Colon (tissue), 2 donors: ENCODE results near the gene SUN5.

Experiments used
- FAIRE-seq: peaks from 2 replicates; lab custom pipeline; 2012; peaks lifted over from hg19 to GRCh38; lab: Jason Lieb, UNC
- donor health status: control.
- donor health status: control.

The SUN5 gene

DNA sequence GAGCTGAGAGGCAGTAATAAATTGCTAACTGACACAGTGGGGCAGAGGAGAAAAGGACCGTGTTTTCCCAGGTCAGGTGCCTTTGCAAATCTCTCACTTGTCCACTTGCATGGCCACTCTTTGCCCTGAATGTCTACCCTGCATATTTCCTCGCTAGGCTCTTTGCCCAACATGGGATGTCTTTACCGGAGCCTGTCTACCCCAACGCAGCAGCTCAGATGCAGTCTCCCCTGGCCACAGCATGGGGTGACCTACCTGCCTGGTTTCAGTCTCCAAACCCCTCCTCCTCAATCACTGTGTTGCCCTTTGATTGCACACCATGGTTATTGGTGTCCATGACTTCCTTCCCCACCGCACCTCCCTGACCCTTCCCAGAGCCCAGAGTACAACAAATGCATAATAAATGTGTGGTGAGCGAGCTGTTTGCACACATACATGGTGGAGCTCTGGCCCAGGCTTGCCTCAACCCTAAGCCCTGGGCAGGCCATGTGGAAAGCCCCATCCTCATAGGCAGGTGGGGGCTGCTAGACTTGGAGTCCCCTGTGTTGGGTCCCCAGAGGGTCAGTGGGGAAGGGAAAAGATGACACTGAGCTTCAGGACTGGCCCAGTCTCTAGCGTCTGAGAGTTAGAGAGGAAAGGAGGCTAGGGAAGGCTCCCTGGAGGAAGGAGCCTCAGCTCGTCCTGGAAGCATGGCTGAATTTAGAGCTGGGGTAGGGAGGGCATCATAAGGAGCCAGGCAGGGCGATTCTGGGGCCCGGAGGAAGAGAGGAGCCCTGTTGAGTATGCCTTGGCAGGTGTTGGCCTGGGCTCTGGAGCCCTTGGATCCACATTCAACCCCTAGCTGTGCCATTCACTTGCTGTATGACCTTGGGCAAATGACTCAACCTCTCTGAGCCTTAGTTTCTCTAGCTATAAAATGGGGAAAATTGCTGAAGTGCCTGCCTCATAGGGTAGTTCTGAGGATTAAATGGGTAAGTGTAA, 22.8 kb upstream of the SUN5 start:
- FAIRE-seq, result no peak

DNA sequence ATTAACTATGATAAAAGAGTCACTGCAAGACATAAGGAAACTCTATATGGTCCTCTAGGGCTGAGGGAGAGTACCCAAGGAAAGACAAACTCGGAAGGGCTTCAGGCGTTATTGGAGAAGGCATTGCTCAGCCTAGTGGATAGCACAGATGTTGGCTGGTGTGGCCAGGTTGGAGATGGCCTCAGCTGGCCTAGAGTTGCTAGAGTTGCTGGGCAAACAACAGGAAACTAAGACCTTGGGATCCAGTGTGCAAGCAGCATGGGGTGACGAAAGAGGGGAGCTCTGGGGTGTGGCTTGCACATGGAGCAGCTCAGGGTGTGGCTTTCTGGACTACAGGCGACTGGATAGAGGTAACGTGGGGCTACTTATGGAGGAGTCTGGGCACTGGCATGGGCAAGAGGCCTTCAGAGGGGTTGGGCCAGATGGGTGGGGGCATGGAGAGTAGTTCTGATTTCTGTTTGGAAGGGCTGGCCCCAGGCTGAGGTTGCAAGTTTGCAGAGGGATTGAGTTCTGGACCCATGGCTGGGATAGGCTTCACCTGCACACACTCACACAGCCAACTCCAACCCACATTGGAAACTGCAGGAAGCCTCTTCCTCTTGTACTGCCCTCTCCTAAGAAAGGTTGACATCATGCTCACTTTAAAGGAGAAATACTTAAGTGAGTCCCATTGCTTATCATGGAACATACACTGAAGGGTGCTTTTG, 22.0 kb upstream of the SUN5 start:
- no peak for FAIRE-seq

DNA sequence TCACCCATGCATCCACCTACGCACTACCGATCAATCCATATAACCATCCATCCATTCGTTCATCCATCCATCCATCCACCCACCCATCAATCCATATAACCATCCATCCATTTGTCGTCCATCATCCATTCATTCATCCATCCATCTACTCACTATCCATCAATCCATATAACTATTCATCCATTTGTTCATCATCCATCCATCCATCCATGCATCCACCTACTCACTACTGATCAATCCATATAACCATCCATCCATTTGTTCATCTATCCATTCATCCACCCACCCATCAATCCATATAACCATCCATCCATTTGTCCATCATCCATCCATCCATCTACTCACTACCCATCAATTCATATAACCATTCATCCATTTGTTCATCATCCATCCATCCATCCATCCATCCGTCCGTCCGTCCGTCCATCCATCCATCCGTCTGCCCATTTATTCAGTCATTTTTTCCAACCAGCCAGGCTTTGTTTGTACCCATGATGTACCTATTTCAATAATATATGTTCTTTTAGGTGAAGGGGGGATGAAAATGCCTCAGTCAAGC, 21.2 kb upstream of the SUN5 start:
- no peak for FAIRE-seq

DNA sequence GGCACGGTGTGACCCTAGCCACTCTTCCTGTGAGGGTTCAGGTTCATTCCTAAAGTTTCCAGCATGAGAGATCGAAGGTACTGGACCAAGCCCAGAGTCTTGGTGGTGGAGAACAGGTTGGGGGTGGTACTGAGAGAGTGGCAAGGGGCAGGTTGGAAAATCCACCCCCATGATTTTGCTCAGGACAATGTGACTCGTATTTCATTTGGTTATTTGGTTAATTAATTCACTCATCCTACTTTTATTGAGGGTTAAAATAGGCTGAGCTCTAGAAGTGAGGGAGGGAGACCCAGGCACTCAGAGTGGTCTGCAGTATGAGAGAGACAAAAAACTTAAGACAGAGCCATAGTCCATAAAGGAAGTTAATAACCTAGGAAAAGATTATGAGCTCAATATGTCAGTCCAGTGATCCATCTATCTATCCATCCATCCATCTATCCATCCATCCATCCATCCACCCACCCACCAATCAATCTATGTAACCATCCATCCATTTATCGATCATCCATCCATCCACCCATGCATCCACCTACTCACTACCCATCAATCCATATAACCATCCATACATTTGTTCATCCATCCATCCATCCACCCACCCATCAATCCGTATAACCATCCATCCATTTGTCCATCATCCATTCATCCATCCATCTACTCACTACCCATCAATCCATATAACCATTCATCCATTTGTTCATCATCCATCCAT, 20.5 kb upstream of the SUN5 start:
- FAIRE-seq, result no peak

DNA sequence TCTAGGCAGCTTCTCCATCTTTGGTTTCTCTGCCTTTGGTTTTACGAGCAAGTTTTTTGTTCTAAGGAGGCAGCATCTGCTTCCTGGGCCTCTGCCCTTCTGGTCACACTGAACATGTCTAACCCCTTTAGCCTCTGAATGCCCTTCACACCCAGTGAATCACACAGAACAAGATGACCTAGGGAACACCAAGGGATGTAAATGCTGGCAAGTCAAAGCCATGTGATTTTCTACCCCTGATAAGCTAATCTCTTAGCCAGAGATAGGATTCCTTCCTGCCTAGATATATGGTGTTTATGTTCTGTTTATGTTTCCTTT, 20.0 kb upstream of the SUN5 start:
- no peak for FAIRE-seq

DNA sequence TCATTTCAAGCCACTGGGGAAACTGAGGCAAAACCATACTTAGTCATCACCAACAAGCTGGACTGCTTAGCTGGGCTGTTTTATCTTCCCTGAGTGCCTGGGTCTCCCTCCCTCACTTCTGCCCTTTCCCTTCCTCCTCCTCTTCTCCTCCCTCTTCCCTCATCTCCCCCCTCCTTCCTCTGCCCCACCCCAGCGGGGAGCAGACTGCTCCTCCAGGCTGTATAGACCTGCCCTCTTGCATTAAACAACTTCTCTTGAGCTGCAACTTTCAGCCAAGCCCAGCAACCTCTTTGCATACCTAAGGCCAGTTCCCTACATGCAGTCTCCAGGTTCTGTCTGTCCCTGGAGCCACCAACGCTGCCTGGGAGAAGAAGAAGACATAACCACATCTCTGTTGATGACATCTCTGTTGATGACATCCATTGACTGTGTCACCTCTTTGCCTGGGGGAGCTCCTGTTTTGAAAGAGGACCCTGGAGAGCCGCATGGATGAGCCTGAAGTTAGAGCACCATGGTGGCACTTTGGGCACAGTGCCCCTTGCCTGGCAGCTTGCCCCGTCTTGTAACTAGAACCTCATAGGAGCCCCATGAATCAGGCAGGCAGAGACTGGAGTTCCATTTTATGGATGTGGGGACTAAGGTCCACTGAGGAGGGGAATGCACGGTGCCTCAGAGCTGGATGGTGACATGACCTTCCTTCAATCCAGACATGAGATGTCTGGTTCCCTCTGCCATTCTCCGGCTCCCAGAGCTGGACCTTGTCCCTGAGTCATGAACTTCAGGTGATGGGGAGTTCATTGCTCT, 19.4 kb upstream of the SUN5 start:
- FAIRE-seq, result no peak

DNA sequence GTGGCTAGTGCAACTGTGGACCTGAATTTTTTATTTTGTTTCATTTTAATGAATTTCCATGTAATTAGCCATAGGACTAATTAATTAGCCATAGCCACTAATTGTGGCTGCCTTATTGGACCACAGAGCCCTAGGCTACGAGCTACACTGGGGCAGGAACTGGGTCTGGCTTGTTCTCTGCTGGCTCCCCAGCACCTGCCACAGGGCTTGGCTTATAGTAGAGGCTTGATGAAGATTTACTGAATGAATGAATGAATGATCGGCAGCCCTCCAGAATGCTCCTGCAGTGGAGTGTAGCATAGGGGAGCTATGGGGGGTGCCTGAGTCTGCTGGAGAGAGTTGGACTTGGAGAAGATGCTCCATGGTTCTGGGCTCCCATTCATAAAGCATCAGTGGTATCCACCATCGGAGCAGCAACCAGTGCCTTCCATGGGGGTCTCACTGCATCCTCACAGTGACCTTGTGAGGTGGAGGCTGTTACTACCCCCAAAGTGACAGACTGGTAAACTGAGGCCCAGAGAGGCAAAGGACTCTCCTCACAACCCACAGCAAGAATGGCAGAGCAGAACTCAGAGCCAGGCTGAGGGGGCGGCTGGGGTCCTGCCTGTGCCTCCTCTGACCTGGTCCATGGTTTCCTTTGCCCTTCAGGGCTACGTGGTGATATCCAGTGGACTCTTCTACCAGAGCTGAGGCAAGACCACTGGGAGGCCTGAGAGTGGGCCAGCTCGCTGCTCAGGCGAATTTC, 18.6 kb upstream of the SUN5 start:
- FAIRE-seq, result no peak

DNA sequence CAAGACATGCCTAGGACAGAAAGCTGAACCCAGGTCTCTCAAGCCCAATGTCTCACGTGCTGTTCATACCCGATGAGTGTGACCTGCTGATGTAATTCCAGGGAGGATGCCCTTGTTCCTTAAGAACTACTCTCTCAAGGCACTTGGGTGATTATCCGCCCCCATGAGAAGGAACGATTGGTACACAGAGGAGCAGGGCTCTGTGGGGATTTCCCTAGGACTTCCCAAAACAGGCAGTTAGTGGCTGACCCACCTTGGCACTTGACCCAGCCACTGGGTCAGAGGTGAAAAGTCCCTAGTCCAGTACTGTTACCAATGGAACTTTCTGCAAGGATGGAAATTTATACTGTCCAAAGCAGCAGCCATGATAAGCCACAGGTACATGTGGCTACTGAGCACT, 18.1 kb upstream of the SUN5 start:
- FAIRE-seq, result no peak

DNA sequence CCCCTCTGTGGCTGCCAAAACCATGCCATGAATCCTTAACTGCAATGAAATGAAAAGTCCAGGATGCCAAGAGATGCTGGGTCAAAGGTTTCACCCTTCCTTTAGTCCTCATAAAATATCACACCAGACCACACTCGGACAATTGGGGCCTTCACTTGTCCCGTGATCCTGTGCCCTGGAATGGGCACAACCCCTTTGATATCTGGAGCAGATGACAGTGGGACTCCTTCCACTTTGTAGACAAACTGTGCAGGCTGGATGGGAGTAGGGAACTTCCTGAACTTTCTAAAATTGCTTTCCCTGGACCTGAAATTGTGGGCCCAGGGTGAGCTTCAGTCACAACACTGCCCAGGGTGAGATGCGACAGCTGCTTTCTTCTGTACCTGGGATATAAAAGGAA, 17.6 kb upstream of the SUN5 start:
- no peak for FAIRE-seq

DNA sequence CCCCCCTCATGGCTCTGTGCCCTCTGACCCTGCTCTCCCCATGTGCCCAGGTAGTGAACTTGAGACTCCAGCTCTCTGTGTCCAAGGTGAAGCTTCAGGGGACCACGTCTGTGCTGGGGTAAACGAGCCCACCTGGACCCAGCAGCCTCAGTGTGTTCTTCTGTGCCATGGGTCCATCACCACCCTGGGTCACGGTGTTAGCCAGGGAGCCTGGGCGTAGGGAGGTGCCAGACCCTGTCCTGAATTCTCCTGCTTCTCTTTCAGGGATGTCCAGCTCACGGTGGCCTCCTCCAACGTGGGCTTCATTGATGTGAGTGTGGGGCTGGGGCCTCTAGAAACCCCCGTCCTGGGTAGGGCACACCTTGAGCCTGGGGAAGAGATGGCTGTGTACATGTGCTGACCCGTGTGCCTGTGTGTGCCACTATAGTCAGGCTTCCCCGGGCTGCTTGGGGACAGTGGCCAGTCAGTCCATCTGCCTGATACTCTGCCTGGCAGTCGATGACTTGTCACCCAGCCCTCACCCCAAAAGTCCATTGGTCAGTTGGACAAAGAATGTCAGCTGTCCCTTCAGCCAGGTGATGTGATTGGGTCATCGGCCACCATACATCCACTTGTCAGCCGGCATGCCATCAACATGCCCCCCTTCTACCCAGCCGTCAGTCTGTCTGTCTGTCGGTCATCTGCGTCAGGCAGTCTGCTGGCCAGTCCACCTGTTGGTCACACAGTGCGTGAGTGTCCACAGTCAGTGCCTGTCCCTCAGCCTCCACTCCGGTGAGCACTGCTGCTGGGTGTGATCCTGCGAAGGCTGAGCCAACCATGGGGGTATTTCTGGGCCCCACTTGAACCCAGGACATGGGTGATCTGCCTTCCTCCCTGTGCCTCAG, 16.3 kb upstream of the SUN5 start:
- FAIRE-seq, result no peak

DNA sequence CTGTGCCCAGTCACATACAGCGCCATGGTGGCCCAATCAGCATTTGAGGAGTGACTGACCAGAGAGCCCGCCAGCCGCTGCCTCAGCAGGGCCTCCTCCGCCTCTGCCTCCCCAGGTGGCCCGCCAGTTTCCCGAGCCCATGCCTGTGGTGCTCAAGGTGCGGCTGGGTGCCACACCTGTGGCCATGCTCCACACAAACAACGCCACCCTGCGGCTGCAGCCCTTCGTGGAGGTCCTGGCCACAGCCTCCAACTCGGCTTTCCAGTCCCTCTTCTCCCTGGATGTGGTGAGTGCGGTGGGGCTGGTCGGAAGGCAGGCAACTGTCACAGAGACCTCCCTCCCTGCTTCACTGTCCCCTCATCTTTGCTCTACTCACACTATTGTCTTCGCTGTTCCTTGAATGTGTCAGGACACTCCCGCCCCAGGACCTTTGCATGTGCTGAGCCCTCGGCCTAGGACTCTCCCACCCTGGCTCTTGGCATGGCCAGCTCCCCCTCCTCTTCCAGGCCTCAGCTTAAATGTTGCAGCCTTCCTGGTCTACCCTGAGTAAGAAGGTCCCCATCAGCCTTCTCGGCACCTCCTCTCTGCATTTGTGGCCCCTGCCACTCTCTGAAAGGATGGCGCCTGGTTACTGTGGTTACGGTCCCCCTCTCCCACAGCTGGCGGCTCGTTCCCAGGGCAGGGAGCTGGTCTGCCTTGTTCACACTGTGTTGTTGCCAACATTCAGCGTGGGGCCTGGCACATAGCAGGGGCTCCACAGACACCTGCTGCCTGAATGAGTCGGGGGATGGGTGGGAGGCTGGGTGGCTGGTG, 15.4 kb upstream of the SUN5 start:
- no peak for FAIRE-seq

DNA sequence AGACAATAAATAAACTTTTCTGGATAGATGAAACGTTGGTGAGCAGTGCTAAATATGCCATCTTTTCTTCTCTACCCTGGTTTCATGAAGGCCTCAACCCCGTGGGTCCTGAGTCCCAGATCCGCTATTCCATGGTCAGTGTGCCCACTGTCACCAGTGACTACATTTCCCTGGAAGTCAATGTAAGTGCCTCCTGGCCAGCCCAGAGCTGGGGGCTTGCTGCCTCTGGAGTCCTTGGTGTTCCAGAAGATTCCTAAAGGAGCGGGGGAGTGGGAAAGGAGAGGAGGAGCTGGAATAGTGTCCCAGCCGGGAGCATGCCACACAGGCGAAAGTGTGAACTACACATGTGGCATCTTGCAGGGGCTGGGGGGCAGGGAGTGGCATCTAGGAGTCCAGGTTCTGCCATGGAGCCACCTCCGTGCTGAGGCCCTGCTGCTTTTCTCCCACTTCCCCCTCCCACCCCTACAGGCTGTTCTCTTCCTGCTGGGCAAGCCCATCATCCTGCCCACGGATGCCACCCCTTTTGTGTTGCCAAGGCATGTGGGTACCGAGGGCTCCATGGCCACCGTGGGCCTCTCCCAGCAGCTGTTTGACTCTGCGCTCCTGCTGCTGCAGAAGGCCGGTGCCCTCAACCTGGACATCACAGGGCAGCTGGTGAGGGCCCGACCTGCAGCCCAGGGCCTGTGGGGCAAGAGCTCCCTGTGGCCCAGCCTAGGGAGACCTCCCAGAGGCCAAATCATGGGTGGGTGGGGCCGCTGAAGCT, 14.1 kb upstream of the SUN5 start:
- no peak for FAIRE-seq

DNA sequence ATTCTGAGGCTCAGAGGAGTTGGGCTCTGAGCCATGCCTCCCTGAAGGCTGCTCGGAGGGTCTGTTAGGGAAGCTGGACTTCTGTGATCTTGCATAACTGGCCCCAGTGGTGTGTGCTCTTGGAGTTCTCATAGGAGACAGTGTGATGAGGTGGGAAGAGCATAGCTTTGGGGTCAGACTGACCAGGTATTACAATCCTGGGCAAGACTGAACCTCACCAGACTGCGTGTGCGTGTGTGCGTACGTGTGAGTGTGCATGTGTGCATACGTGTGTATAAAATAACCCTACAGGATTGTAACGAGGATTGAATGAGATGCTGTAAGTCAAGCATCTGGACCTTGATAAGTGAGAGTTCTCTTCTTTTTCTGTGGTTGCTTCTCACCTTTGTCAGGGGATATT, 13.3 kb upstream of the SUN5 start:
- FAIRE-seq, result no peak

DNA sequence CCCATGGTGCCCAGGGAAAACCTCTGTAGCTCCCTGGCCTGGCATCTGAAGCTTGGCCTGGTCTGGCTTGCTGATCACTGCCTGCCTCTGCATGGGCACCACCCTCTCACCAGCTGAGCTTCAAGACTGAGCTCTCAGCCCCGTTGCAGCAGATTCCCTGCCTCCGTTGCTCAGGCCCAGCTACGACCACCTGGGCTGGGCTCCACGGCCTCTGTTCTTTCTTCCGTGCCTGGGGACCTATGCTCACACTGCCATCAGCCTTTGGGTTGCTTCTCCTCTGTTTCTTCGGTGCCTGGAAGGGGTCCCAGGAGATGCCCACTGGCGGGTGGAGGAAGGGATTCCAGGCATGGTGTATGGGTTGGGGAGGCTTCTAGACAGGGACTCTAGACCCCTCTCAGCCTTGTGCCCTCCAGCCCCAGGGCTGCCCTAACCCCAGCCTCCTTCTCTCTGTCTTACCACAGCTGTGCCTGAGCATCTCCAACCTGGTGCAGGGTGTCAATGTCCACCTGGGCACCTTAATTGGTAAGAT, 12.4 kb upstream of the SUN5 start:
- FAIRE-seq, result no peak

DNA sequence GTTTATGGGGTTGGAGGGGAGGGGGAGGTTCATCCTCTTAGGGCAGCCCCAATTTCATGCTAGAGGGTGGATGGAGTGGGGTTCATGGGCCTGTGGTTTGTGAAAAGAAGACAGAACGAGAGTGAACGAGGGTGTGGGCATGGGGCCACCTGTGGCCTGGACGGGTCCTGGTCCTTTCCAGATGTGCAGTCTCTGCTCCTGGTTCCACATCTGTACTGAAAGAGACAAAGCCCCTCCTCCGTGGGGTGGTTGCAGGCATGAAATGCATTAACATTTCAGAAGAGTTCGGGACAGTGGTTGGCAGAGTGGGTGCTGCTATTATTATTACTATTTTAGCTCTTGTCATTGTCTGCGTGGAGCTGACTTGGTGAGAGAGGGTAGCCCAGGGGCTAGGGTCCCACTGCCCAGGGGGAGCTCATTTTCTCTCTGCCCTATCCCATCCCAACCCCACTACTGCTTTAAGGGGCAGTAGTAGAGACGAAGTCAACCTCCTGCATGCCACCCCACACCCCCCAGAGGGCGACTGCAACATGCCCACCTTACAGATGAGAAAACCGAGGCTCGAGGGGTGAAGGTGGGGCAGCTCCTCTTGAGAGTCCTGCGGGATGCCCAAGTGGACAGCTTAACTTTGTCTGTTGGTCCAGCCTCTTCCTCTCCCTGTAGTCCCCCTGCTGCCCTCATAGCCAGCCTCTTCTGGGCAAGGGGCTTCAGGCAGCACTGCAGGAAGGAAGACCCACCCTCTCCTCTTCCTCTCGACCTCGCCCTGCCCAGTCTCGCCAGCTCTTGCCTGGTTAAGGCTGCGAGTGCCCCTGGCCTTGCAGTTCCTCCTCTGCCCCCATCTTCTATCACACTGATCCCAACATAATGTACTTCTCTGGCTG, 11.7 kb upstream of the SUN5 start:
- FAIRE-seq, result no peak

DNA sequence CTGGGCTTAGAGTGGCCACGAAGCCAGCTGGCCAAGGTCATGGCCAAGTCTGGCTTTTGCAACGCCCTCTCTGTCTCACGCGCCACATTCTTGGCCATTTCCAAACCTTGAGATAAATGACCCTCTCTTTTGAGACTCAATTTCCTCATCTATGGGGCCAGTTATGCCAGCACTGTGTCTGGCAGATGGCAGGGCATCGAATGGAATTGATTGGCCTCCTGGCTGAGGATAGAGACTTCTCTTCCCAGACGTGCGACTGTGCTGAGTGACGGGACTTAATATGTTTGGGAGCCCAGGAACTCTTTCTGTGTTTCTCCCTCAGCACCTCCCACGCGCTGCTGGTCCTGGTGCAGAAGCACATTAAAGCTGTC, 10.9 kb upstream of the SUN5 start:
- FAIRE-seq, result no peak
